ENCODE measurements around the gene CACNA1F. TPM values are rescaled to one million over a fixed set of nuclear protein-coding genes. Genes with fewer than 3 reads are reported as not detected.

The CACNA1F gene
- total RNA-seq, 1 experiment from 2014 or later = not detected

DNA sequence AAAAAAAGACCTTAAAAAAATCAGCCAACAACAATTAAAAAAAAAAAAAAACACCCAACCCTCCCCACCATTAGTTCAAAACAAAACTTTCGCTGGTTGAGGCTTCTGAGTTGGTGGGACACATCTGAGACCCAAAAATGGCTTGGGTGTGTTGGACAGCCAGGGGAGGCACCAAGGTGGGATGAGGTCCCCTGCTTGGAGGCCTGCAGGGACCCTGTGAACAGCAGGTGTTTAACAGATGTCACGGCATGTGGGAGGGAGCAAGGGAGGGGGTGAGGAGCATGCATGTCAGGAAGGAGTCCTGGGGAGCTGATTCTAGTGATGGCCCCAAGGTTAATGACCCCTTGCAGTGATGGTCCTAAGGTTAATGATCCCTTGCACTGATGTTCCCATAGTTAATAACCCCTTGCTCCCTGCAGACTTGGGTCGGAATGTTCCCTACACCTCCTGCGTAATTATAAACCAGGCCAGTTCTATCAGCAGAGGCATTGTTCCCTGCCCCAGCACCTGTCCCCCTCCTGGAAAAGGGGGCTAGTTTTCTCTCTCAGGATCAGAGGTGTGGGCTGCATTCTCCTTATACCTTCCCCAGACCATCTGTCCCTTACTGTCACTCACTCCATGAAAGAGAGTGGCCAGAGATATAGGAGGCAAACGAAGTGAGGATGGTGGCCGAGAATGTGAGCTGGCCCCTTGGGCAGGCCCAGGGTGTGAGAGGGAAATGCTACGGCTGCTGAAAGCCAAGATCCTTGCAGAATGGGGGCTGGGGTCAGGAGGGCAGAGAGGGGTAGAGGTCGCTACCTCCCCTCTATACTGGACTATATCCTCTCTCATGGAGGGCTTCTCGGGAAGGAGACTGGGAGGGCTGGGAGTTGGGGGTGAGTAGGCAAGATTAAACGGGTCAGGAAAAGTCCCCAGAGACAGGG, 33.6 kb upstream of the CACNA1F start:
- Histone ChIP-seq H3K27ac (ENCODE audit: low read length) (no peak overlapping the region), H3K36me3 (ENCODE audit: low read depth, low read length) (no peaks in the 10 kb centered on the region), H3K4me1 (ENCODE audit: insufficient read depth, low read length) (peaks cover 26% of the 10 kb centered on the region), H3K9me3 (ENCODE audit: low read length) (no peaks in the 10 kb centered on the region), H3K79me2 (ENCODE audit: low read length) (peaks cover 18% of the 10 kb centered on the region), H4K20me1 (ENCODE audit: low read length) (no peaks in the 10 kb centered on the region), H2AFZ (ENCODE audit: low read length) (no peak overlapping the region), H3K4me2 (ENCODE audit: low read length) (no peak overlapping the region), H3K27me3 (ENCODE audit: low read length) (no peaks in the 10 kb centered on the region), H3K4me3 (ENCODE audit: low read length) (no peak overlapping the region), H3F3A (ENCODE audit: low read length, unreplicated experiment) (no peaks in the 10 kb centered on the region), H3K9ac (ENCODE audit: low read length) (no peak overlapping the region), H3K9me2 (replicated peaks; ENCODE audit: low read length) (no peaks in the 10 kb centered on the region)
- DNase-seq (no peak), ATAC-seq (no peak)
- TF ChIP-seq EZH2 (IDR thresholded peaks at IDR 0.05; ENCODE audit: low read length, unreplicated experiment) (no peak), EZH2phosphoT487 (IDR thresholded peaks at IDR 0.05; ENCODE audit: borderline replicate concordance, low read length) (no peak)
- TF ChIP-seq, protein P1, sequence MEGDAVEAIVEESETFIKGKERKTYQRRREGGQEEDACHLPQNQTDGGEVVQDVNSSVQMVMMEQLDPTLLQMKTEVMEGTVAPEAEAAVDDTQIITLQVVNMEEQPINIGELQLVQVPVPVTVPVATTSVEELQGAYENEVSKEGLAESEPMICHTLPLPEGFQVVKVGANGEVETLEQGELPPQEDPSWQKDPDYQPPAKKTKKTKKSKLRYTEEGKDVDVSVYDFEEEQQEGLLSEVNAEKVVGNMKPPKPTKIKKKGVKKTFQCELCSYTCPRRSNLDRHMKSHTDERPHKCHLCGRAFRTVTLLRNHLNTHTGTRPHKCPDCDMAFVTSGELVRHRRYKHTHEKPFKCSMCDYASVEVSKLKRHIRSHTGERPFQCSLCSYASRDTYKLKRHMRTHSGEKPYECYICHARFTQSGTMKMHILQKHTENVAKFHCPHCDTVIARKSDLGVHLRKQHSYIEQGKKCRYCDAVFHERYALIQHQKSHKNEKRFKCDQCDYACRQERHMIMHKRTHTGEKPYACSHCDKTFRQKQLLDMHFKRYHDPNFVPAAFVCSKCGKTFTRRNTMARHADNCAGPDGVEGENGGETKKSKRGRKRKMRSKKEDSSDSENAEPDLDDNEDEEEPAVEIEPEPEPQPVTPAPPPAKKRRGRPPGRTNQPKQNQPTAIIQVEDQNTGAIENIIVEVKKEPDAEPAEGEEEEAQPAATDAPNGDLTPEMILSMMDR (conservative IDR thresholded peaks at IDR 0.05; ENCODE audit: low read depth, low read length) = no peak
- ChIA-PET CTCF (no interaction called here), POLR2A (ENCODE audit: unreplicated experiment) (no interaction called here)
- intact Hi-C loops (cut with micrococcal nuclease) = no loop called here
- BruUV-seq (replicated peaks) = no TSS peak

DNA sequence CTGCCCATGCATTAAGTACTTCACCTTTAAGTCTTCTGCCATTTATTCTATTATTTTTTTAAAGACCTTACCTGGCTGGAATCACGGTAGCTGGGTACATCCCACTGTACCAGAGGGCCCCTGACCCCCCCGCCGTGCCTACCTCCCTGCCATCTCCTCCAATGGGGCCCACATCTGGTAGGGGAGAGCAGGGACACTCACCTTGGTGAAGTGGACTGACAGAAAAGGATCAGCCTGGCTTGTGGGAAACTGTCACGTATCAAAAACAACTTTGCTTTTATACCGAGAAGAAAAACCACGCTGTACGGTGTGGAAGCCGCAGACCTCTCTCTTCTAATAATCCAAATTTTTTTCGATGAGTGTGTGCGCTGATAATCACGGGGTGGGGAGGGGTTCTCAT, 31.3 kb upstream of the CACNA1F start, which contains the start of gene FOXP3:
TSS of gene FOXP3 (minus strand) at position 251 of the 400 bp plus-strand sequence. CDS start 6,205 bp downstream, outside the sequence.
- ATAC-seq = no peak
- intact Hi-C loops (cut with micrococcal nuclease) = no loop called here
- Histone ChIP-seq H3K36me3 (ENCODE audit: low read depth, low read length) (no peaks in the 10 kb centered on the region), H3K9me3 (ENCODE audit: low read length) (no peaks in the 10 kb centered on the region), H3F3A (ENCODE audit: low read length, unreplicated experiment) (no peaks in the 10 kb centered on the region), H3K9me2 (replicated peaks; ENCODE audit: low read length) (no peaks in the 10 kb centered on the region), H3K4me3 (ENCODE audit: low read length) (no peak within 1 kb of the TSS), H2AFZ (ENCODE audit: low read length) (no peak within 1 kb of the TSS), H3K4me2 (ENCODE audit: low read length) (no peak within 1 kb of the TSS), H3K9ac (ENCODE audit: low read length) (no peak within 1 kb of the TSS), H3K27me3 (ENCODE audit: low read length) (no peaks in the 10 kb centered on the region), H3K4me1 (ENCODE audit: insufficient read depth, low read length) (peaks cover 7% of the 10 kb centered on the region), H4K20me1 (ENCODE audit: low read length) (no peaks in the 10 kb centered on the region), H3K79me2 (ENCODE audit: low read length) (no peaks in the 10 kb centered on the region), H3K27ac (ENCODE audit: low read length) (no peak within 1 kb of the TSS)
- no peak for DNase-seq
- TF ChIP-seq EZH2 (IDR thresholded peaks at IDR 0.05; ENCODE audit: low read length, unreplicated experiment) = no peak
- TF ChIP-seq, protein P1 (conservative IDR thresholded peaks at IDR 0.05; ENCODE audit: low read depth, low read length) = no peak
- CTCF ChIA-PET = no interaction called here
- no TSS peak for BruUV-seq (replicated peaks)
- POLR2A ChIA-PET (ENCODE audit: unreplicated experiment) = no interaction called here

DNA sequence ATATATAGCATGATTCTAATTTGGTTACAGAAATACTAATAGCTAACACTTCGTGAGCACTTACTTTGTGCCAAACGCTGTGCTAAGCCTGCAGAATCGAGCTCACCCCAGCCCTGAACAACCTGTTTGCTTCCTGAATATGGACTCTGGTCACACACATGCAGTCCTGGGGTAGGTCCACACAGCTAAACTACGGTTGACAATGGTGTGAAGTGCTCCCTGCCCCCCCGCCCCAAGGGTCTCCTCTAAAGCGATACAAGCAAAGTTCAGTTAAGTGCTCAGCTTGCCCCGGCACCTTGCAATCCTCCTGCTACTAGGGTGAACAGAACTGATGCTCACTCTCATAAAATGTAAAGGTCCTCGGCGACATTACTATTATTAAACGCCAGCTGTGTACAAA, 30.5 kb upstream of the CACNA1F start:
- TF ChIP-seq, protein P1 (conservative IDR thresholded peaks at IDR 0.05; ENCODE audit: low read depth, low read length) = no peak
- no peak for TF ChIP-seq EZH2phosphoT487 (IDR thresholded peaks at IDR 0.05; ENCODE audit: borderline replicate concordance, low read length)
- TF ChIP-seq EZH2 (IDR thresholded peaks at IDR 0.05; ENCODE audit: low read length, unreplicated experiment) = no peak
- CTCF ChIA-PET = no interaction called here

More for the DNA sequence above, 30.5 kb upstream of the CACNA1F start:
- H3F3A ChIP-seq (ENCODE audit: low read length, unreplicated experiment) = no peaks in the 10 kb centered on the region
- no peaks in the 10 kb centered on the region for H3K79me2 ChIP-seq (ENCODE audit: low read length)
- no peak overlapping the region for H3K27ac ChIP-seq (ENCODE audit: low read length)
- POLR2A ChIA-PET (ENCODE audit: unreplicated experiment) = no interaction called here
- ATAC-seq (no peak), DNase-seq (no peak)
- H2AFZ ChIP-seq (ENCODE audit: low read length) = no peak overlapping the region
- no peaks in the 10 kb centered on the region for H3K9me3 ChIP-seq (ENCODE audit: low read length)
- H3K4me2 ChIP-seq (ENCODE audit: low read length) = no peak overlapping the region
- H3K9ac ChIP-seq (ENCODE audit: low read length) = no peak overlapping the region
- H3K4me3 ChIP-seq (ENCODE audit: low read length) = no peak overlapping the region
- BruUV-seq (replicated peaks) = no TSS peak
- H3K27me3 ChIP-seq (ENCODE audit: low read length) = no peaks in the 10 kb centered on the region
- intact Hi-C loops (cut with micrococcal nuclease) = no loop called here
- H3K36me3 ChIP-seq (ENCODE audit: low read depth, low read length) = no peaks in the 10 kb centered on the region
- peaks cover 7% of the 10 kb centered on the region for H3K4me1 ChIP-seq (ENCODE audit: insufficient read depth, low read length)
- no peaks in the 10 kb centered on the region for H4K20me1 ChIP-seq (ENCODE audit: low read length)
- no peaks in the 10 kb centered on the region for H3K9me2 ChIP-seq (replicated peaks; ENCODE audit: low read length)
